GM12875 (cell line): ENCODE measurements around the gene DAB2IP.

Source experiments
- H3K4me3 ChIP-seq: one replicate; pipeline ENCODE4 v1.5.1; 2011; ENCODE audit warnings: low read depth, low read length, control low read depth
- CTCF ChIP-seq: IDR thresholded peaks from 2 replicates; pipeline ENCODE4 v1.5.1; 2011; ENCODE audit warnings: low read depth, mild to moderate bottlenecking, control low read depth, inconsistent platforms, low read length, moderate library complexity, borderline replicate concordance; ENCODE audit not compliant: insufficient read depth

Gene DAB2IP

GRCh38 chr9:121713400-121714070 is 62.1 kb downstream of the DAB2IP start:
- TF ChIP-seq CTCF = no peak

GRCh38 chr9:121714075-121714705 is 62.8 kb downstream of the DAB2IP start:
- TF ChIP-seq CTCF = no peak
- H3K4me3 ChIP-seq = no peak overlapping the region

More at GRCh38 chr9:121713400-121714070, 62.1 kb downstream of the DAB2IP start:
- no peak overlapping the region for H3K4me3 ChIP-seq

GRCh38 chr9:121714873-121715272 is 63.4 kb downstream of the DAB2IP start:
- no peak for TF ChIP-seq CTCF
- no peak overlapping the region for H3K4me3 ChIP-seq

GRCh38 chr9:121717141-121717991 is 65.9 kb downstream of the DAB2IP start:
- no peak overlapping the region for H3K4me3 ChIP-seq
- no peak for TF ChIP-seq CTCF

- H3K4me3 ChIP-seq = no peak overlapping the region
- no peak for TF ChIP-seq CTCF
Measured at GRCh38 chr9:121718084-121718483, 66.7 kb downstream of the DAB2IP start.

- no peak overlapping the region for H3K4me3 ChIP-seq
- no peak for TF ChIP-seq CTCF
Measured at GRCh38 chr9:121718501-121718900, 67.1 kb downstream of the DAB2IP start.
